Gastroesophageal sphincter (tissue), 4 donors: Measurements from ENCODE around the gene CSNK1G2. TPM values are rescaled to one million over a fixed set of nuclear protein-coding genes. Genes with fewer than 3 reads are reported as not detected.

Source experiments
- ATAC-seq: fragments of 150-250 bp; one replicate; pipeline ENCODE4 v1.9.1; 2016; ENCODE audit warnings: mild to moderate bottlenecking, moderate library complexity
- H3K27ac ChIP-seq, 4 donors: fragments of 200-600 bp; sonication (generic) in 3 of 4; 1 replicate in 3 of 4; 2 replicates in 1 of 4; pipeline ENCODE4 v1.5.1; 2016 to 2019
- H3K27me3 ChIP-seq: fragments of 200-600 bp; sonication (generic); one replicate; pipeline ENCODE4 v1.5.1; 2019
- H3K36me3 ChIP-seq, 2 donors: fragments of 200-600 bp; sonication (generic); one replicate each; pipeline ENCODE4 v1.5.1; 2019; ENCODE audit warnings: control low read depth in 1 of 2
- H3K4me1 ChIP-seq, 3 donors: fragments of 200-600 bp; sonication (generic); 1 replicate in 2 of 3; 2 replicates in 1 of 3; pipeline ENCODE4 v1.5.1; 2016 to 2019; ENCODE audit warnings: control low read depth in 2 of 3
- H3K4me3 ChIP-seq, 2 donors: fragments of 200-600 bp; sonication (generic); one replicate each; pipeline ENCODE4 v1.5.1; 2019; ENCODE audit warnings: mild to moderate bottlenecking in 1 of 2, moderate library complexity in 1 of 2
- H3K9me3 ChIP-seq, 3 donors: fragments of 200-600 bp; sonication (generic); one replicate each; pipeline ENCODE4 v1.5.1; 2017 to 2019; ENCODE audit warnings: control low read depth in 2 of 3
- EP300 ChIP-seq: sonication (generic); formaldehyde crosslinking; IDR thresholded peaks from one replicate; pipeline ENCODE4 v1.6.1; 2017; ENCODE audit warnings: antibody characterized with exemption, mild to moderate bottlenecking
- POLR2A ChIP-seq, 2 donors: fragments of 450-650 bp; IDR thresholded peaks; one replicate each; pipeline ENCODE4 v1.6.1; 2017; ENCODE audit warnings: antibody characterized with exemption in 2 of 2, mild to moderate bottlenecking in 2 of 2, moderate library complexity in 1 of 2
- POLR2AphosphoS5 ChIP-seq: sonication (generic); formaldehyde crosslinking; IDR thresholded peaks from one replicate; pipeline ENCODE4 v1.6.1; 2017; ENCODE audit warnings: antibody characterized with exemption
- WGBS, 2 donors: methylation state at CpG; one replicate each; pipeline ENCODE4 v1.1.5; 2018; ENCODE audit warnings: low coverage in 1 of 2; 5-methylcytosine and 5-hydroxymethylcytosine counted together
- total RNA-seq, 4 donors: library from RNA; depleted of rRNA; stranded (reverse); fragments of >200 nt; gene quantifications; one replicate each; pipeline ENCODE4 v1.1.0, GENCODE V29; 2016
- TF ChIP-seq, protein P1 (sequence below), 4 experiments: fragments of 200-600 bp in 2 of 4; fragments of 450-650 bp in 2 of 4; sonication (generic) in 1 of 4; IDR thresholded peaks; one replicate each; pipeline ENCODE4 v1.5.1; 2017 to 2019; ENCODE audit warnings: antibody characterized with exemption in 4 of 4, mild to moderate bottlenecking in 2 of 4, moderate library complexity in 2 of 4

CSNK1G2 gene
- total RNA-seq, 4 donors from 2014 or later = 40.4 to 57.4 (median 46.2) TPM

- Histone ChIP-seq H3K4me3 (no peak overlapping the region), H3K4me1 (peaks cover 0 to 19% (median 0%) of the 10 kb centered on the region in 3 donors), H3K27me3 (no peaks in the 10 kb centered on the region), H3K36me3 (peaks cover 0 to 2% of the 10 kb centered on the region in 2 donors), H3K27ac (no peak overlapping the region), H3K9me3 (no peaks in the 10 kb centered on the region)
- WGBS, 2 donors = 45 to 90% methylated on average over 2 to 4 of the region's 42 CpGs
- ATAC-seq = no peak
- TF ChIP-seq, protein P1, sequence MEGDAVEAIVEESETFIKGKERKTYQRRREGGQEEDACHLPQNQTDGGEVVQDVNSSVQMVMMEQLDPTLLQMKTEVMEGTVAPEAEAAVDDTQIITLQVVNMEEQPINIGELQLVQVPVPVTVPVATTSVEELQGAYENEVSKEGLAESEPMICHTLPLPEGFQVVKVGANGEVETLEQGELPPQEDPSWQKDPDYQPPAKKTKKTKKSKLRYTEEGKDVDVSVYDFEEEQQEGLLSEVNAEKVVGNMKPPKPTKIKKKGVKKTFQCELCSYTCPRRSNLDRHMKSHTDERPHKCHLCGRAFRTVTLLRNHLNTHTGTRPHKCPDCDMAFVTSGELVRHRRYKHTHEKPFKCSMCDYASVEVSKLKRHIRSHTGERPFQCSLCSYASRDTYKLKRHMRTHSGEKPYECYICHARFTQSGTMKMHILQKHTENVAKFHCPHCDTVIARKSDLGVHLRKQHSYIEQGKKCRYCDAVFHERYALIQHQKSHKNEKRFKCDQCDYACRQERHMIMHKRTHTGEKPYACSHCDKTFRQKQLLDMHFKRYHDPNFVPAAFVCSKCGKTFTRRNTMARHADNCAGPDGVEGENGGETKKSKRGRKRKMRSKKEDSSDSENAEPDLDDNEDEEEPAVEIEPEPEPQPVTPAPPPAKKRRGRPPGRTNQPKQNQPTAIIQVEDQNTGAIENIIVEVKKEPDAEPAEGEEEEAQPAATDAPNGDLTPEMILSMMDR (IDR thresholded peaks at IDR 0.05) = no peak
- no peak for TF ChIP-seq EP300
- TF ChIP-seq POLR2A (IDR thresholded peaks at IDR 0.05) = no peak
- no peak for TF ChIP-seq POLR2AphosphoS5
Observed at GRCh38 chr19:1961000-1961883, 20.3 kb downstream of the CSNK1G2 start.

- H3K27me3 ChIP-seq = no peaks in the 10 kb centered on the region
- TF ChIP-seq, protein P1 (IDR thresholded peaks at IDR 0.05) = no peak
- TF ChIP-seq EP300 (no peak), POLR2A (IDR thresholded peaks at IDR 0.05) (no peak), POLR2AphosphoS5 (no peak)
- 92 to 93% methylated on average over 5 to 18 of the region's 23 CpGs for WGBS, 2 donors
- H3K9me3 ChIP-seq = no peaks in the 10 kb centered on the region
- H3K4me3 ChIP-seq = no peak overlapping the region
- peaks cover 0 to 5% (median 0%) of the 10 kb centered on the region in 3 donors for H3K4me1 ChIP-seq
- H3K27ac ChIP-seq = no peak overlapping the region
- no peak for ATAC-seq
- peaks cover 0 to 8% of the 10 kb centered on the region in 2 donors for H3K36me3 ChIP-seq
Observed at GRCh38 chr19:1962674-1963073, 21.7 kb downstream of the CSNK1G2 start.

DNA sequence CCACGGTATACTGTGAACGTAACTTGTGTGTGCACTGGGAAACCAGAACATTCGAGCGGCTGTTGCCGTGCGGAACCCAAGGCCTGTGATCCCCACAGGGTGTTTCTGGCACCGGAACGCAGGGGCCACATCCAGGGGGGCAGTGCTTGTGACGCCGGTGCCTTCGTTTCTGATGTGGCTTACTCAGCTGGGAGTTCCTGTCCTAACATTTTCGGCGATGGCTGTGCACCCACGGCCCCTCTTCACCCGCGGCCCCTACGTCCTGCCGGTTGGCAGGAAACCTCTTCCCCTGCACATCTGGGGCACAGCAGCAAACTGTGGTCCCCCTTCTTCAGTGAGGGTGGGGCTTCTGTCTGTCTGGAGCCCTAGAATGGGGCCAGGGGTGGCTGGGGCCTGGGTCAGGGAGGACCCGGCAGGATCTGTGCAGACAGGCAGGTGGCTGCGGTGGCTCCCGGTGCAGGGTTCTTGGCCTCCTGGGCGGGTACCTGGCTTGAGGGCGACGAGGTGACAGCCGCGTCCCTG is 26.2 kb downstream of the CSNK1G2 start:
- Histone ChIP-seq H3K36me3 (peaks cover 0 to 37% of the 10 kb centered on the region in 2 donors), H3K4me3 (no peak overlapping the region), H3K4me1 (peaks cover 0 to 7% (median 0%) of the 10 kb centered on the region in 3 donors), H3K9me3 (no peaks in the 10 kb centered on the region), H3K27me3 (no peaks in the 10 kb centered on the region), H3K27ac (no peak overlapping the region)
- TF ChIP-seq, protein P1 (IDR thresholded peaks at IDR 0.05) = no peak
- TF ChIP-seq EP300 (no peak), POLR2AphosphoS5 (no peak), POLR2A (IDR thresholded peaks at IDR 0.05) (no peak)
- 20 to 79% methylated on average over 1 to 5 of the region's 26 CpGs for WGBS, 2 donors
- ATAC-seq = no peak

- WGBS, 2 donors = 20 to 83% methylated on average over 1 to 10 of the region's 34 CpGs
- no peak overlapping the region for H3K27ac ChIP-seq
- H3K4me1 ChIP-seq = peaks cover 0 to 7% (median 0%) of the 10 kb centered on the region in 3 donors
- no peak overlapping the region for H3K4me3 ChIP-seq
- H3K36me3 ChIP-seq = peaks cover 0 to 37% of the 10 kb centered on the region in 2 donors
- no peaks in the 10 kb centered on the region for H3K9me3 ChIP-seq
- no peak for TF ChIP-seq POLR2AphosphoS5
- TF ChIP-seq, protein P1 (IDR thresholded peaks at IDR 0.05) = no peak
- TF ChIP-seq POLR2A (IDR thresholded peaks at IDR 0.05) = no peak
- no peak for TF ChIP-seq EP300
- no peak for ATAC-seq
- no peaks in the 10 kb centered on the region for H3K27me3 ChIP-seq
Observed at GRCh38 chr19:1968279-1969175, 27.6 kb downstream of the CSNK1G2 start.
